Stimulated activated CD8-positive, alpha-beta memory T cell treated with anti-CD3 and anti-CD28 coated beads, Interleukin-4, amount 100 ng/mL, for 4 hours (primary cell): Measurements from ENCODE around the gene NPW.
A peak's percentile ranks its signal among the peaks of the same experiment; 100 is the strongest.

ENCODE experiments used
- DNase-seq, 2 donors: peaks; one replicate each; pipeline ENCODE4 v3.0.0-alpha.2; 2020; ENCODE audit warnings: low read depth in 2 of 2, low spot score in 1 of 2

Gene NPW

DNA sequence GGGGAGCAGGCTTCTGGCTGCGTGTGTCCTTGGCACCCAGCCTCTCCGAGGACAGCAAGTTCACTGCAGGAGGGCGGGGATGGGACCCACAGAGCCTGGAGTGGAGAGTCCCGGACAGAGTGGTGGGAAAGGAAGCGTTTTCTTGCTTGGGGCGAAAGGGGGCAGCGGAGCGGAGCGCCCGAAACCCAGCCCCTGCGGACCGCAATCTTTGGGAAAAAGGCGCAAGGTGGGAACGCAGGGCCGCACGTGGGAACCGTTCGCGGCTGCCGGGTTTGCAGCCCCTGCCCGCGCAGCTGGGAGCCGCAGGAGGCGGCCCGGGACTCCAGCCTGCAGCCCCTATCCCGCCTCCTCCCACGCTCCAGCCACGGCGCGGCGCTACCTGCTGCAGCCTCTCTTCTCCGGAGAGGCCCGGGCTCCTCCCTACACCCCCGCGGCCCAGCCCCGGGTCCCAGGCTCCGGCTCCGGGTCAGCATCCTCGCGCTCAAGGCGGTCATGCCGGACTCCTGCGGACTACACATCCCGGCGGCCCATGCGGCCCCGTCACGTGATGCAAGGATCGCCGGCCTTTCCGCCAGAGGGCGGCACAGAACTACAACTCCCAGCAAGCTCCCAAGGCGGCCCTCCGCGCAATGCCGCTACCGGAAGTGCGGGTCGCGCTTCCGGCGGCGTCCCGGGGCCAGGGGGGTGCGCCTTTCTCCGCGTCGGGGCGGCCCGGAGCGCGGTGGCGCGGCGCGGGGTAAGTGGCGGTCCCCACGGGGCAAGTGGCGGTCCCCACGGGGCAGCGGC is 27.9 kb downstream of the NPW start, which contains the start of the genes NTHL1 and TSC2:
NTHL1 (minus strand) TSS at position 505 of the 786 bp plus-strand sequence; CDS start at position 494, 11 bp downstream.
TSC2 (plus strand) TSS at position 656 of the 786 bp plus-strand sequence. CDS start 631 bp downstream, outside the sequence.
- peak; percentile 81 to 89 for DNase-seq

DNA sequence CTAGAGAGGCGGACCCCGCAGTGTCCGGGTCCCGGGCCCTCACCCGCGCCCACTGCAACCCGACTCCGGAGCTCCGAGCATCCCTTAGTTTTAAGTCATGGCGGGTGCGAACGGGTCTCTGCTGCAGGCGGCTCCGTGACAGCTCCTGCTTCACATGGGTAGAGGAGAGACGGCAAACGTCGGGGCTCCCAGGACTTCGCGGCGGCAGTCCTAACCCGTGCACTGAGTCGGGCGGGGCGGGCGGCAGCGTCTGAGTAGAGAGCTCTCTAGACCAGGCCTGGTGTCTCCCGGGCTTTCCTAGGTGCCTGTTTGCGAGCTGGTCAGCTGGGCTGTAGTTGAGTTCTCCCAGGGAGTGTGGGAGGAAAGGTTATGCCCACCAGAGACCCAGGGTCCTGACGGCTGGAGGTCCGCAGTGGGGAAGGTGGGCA is 28.5 kb downstream of the NPW start:
- no peak for DNase-seq

DNA sequence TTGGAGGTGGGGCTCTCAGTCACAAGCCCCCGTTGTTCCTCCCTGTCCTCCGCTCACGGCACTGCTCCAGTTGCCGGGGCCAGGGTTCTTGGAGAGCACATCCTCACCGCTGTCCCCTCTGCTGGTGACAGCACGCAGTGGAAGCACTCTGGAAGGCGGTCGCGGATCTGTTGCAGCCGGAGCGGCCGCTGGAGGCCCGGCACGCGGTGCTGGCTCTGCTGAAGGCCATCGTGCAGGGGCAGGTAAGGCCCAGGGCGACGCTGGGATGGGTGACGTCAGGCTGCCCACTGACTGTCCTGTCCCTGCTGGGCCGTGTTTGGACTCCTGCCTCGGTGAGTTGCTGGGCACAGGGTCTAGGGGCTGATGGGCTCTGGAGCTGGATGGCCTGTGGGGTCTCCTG is 33.6 kb downstream of the NPW start:
- DNase-seq = no peak

DNA sequence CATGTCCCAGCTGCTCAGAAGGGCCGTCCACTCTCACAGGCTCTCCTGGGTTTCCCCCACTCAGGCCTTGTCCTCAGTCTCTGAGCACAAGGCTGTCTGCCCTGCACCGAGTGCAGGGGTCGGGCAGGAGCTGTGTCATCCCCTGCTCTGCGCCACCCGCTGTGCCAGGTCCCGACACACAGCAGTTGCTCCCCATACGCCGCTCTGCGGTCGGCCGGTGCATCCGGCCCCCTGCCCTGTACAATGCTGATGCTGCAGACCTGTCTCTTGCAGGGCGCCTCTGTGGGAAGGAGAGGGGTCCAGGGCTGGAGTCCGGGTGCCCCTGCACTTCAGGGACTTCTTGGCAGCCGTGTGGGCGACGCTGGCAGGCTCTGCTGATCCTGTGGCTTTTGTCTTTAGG is 34.3 kb downstream of the NPW start:
- DNase-seq = no peak

DNA sequence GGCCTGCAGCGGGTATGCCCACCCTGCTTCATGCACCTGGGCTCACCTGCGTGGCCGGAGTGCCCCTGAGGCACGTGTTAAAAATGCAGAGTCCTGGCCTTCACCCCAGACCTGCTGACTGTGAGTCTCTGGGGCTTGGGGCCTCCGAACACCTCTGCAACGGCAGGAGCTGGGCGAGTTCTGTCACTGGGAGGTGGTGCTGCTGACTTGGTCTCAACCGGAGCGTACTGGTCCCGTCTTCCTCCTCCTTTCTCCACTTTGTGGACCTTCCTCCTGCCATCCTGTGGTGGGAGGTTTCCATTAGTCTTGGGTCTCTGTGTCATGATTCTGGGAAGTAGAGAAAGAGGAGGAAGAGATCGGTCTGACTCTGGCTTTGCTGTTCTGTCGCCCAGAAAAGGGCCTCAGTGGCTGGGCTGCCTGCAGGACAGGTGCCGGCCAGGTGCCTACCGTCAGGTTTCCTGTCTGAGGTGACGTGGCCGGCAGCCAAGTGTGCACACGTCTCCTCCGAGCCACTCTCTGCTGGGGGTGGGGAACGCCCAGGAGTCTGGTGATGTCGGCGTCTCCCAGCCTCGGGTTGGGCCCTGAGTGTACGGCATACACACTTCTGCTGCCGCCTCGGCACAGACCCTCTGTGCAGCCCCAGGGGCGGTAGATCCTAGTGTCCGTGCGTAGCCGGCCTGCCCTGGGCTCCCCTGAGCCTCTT is 35.1 kb downstream of the NPW start:
- no peak for DNase-seq

DNA sequence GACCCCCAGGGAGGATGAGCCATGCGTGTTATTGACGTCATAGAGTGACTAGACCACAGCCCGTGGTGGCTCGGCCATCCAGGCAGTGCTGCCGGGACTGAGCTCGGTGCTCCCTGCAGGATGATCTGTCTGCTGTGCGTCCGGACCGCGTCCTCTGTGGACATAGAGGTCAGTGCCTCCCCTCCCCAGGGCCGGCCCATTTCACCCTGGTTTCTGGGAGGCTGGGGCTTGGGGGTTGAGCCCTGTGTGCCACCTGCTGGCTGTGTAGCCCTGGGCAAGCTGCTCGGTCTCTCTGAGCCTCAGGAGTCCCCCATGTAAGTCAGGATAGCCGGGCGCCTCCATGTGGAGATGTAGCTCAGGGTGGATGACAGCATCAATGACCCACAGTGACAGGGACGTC is 36.5 kb downstream of the NPW start:
- no peak for DNase-seq

DNA sequence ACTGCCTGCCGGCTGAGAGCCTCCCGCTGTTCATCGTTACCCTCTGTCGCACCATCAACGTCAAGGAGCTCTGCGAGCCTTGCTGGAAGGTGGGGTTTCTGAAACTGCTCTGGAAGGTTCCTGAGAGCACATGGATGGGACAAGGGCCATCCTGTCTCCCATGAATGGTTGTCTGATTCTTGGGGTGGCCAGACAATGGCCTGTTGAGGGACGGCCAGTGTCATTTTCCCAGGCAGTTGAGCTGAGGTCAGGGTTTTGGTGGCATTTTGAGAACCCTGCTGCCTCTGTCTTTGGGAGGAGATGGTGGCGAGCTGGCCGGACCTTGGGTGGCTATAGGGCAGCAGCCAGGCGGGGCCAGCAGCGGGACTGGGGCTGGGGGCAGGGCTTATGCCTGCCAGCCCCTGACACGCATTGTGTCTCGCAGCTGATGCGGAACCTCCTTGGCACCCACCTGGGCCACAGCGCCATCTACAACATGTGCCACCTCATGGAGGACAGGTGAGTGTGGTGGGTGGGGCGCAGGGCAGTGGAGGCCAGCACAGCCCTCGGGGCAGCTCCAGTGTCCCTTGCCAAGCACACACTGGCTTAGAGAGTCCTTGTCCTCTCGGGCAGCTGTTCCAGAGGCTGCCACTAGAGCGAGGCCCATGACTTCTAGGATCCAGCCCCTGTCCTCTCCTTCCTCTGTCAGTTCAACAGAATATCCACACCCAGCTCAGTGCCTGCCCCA is 37.3 kb downstream of the NPW start:
- DNase-seq = no peak

DNA sequence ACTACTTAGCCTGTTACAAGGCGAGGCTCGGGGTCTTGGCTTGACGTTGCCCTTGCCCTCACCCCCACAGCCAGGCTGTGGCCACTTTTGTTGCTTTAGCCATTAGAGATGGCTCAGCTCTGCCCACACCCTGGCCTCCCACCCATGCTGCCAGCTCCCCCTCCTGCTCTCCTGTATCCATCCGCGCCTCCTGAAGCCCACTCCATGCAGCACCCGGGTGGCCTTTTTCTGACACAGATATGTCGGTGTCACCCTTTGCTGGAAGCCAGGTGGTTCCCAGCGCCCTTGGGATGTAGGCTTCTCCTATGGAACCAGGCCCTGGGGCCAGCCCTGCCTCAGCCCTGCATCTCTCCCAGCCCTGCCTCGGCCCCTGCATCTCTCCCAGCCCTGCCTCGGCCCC is 37.9 kb downstream of the NPW start:
- DNase-seq = no peak

DNA sequence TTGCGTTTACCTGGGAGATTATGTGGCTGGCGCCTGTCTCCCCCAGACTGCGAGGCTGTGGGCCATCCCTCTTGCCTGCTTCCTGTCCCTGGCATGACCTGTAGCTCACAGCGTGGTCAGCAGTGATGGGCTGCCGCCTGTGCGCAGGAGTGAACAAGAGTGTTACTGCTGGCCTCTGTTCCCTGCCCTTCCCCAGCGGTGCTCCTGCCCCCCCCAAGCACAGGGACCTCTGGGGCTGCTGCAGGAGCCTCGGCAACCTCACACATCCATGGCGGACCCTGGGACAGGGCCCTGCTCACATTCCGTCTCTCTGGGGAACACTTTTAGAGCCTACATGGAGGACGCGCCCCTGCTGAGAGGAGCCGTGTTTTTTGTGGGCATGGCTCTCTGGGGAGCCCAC is 38.8 kb downstream of the NPW start:
- DNase-seq = no peak

DNA sequence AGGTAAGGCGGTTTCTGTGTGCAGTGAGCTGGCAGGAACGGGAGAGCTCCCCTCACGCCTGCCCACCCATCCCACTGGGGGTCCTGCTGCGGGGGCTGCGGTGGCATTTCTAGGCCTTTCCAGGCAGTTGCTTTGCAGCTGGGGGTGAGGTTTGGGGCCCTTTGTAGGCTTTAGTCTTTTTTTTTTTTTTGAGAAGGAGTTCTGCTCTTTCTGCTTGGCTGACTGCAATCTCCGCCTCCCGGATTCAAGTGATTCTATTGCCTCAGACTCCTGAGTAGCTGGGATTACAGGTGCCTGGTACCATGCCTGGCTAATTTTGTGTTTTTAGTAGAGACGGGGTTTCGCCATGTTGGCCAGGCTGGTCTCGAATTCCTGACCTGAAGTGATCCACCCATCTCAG is 39.3 kb downstream of the NPW start:
- no peak for DNase-seq

DNA sequence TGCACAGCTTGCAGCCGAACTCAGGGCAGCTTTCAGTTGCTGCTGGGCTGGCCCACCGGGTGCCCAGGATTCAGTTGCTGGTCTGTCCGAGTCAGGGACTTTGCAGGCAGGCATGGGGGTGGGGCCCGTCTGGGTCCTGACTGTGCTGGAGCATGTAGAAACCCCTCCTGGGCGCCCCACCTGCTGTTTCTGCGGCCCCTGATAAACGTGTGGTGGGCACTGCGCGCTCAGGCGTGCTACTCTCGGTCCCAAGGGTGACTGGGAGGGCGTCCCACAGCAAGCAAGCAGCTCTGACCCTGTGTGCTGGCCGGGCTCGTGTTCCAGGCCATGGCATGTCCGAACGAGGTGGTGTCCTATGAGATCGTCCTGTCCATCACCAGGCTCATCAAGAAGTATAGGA is 40.8 kb downstream of the NPW start:
- no peak for DNase-seq

DNA sequence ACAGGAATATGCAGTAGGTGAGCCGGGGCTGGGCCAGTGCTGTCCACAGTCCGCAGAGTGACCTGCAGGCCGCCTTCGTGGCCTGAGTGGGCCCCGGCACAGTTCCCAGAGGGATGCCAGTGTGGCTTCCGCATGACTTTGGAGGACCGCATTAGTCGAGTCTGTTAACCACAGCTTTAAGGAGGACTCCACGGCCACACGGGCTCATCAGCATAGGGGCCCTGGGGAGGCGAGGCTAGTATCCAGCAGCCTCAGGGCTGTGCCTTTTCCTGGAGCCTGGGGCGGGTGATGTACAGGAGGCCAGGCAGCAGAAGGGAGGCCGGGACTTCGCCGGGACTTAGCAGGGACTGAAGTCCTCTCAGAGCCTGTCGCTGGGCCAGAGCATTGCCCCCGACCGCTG is 41.4 kb downstream of the NPW start:
- DNase-seq = no peak

DNA sequence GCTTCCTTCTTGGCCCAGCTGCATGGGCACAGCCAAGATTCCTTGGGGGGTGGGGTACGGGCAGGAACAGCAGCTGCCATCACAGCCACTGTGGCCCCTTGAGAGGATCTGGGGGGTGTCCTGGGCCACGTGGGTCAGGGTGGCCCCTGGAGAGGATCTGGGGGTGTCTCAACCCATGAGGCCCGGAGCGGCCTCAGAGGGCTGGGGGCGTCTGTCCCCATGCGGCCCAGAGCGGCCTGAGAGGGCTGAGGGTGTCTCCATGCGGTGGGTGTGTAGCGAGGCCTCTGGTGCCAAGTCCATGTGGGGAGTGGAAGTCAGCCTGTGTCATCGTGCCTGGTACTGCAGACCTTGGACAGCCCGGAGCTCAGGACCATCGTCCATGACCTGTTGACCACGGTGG is 41.9 kb downstream of the NPW start:
- no peak for DNase-seq

DNA sequence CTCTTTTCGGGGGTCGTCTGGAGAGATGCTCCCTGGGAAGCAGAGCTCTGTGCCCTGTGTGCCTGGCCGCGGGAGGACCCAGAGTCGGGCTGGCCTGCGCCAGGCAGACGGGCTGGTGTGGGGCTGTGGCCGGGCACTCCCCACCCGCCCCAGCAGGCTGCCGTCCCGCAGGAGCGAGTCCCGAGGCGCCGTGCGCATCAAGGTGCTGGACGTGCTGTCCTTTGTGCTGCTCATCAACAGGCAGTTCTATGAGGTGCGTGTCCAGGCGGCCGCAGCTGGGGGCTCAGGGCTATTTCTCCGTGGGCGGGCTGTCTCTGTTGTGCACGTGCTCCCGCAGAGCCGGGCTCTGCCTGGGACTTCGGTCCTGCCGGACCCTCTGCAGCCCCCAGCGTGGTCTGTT is 43.2 kb downstream of the NPW start:
- no peak for DNase-seq

DNA sequence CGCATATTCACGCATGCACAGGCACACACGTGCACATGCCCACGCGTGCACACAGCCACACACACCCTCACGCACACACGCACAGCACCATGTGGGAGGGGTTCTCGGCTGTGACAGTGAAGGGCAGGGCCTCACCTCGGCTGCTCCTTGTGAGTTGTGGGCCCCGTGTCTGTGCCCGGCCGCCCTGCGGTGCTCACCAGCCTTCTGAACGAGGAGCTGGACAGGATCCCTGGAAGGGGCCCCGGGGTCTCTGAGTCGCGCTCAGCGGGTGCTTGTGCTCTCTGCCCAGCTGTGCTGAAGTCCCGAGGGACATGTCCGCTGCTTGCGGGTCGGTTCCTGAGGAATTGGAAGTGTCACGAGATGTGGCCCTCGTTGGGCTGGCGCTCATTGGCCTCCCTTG is 44.3 kb downstream of the NPW start:
- no peak for DNase-seq

DNA sequence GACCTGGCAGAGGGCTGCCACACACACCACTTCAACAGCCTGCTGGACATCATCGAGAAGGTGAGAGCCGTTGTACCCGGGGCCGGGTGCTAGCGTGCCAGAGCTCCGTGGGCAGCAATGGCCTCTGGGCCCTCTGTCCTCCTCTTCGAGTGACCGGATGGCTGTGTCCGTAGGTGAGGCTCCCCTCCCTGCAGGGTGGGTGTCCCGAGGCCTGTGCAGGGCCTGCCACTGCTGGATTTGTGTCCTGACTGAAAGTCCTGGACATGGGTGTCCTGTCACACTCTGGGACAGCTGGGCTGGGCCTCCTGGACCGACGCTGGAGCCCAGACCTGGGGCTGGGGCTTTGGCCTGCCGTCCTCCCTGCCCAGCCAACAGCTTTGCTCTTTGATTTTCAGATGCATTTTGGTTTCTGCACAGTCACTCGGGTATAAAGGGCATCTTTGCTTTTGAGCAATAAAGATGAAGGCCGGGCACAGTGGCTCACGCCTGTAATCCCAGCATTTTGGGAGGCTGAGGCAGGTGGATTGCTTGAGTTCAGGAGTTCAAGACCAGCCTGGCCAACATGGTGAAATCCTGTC is 44.9 kb downstream of the NPW start:
- no peak for DNase-seq

DNA sequence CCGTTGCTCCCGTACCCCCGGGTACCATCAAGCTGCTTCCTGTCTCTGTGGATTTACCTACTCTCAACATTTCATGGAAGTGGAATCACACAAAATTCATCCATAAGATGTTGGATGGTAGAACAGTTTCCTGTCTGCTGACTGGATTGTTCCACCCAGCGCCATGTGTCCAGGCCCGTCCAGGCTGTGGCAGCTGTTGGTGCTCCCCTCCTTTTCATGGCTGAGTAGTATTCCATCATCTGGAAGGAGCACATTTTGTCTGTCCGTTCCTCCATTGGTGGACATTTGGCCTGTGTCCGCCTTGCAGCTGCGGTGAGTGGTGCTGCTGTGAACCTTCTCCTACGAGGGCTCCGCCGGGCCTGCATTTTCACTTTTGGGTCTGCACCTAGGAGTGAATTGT is 46.6 kb downstream of the NPW start:
- no peak for DNase-seq
